BE2C (cell line): ENCODE results near the gene NRP2.

Experiments
- DNase-seq: peaks from one replicate; pipeline ENCODE4 v3.0.0-alpha.2; 2020
- H3K27me3 ChIP-seq: fragments of 250-450 bp; sonication (Bioruptor Pico); 2 replicates; pipeline ENCODE4 v1.5.1; 2020; ENCODE audit warnings: mild to moderate bottlenecking
- H3K36me3 ChIP-seq: fragments of 250-450 bp; sonication (Bioruptor Pico); 2 replicates; pipeline ENCODE4 v1.5.1; 2020; ENCODE audit warnings: mild to moderate bottlenecking
- H3K4me1 ChIP-seq: fragments of 250-450 bp; sonication (Bioruptor Pico); 2 replicates; pipeline ENCODE4 v1.5.1; 2020
- H3K4me3 ChIP-seq: 2 replicates; pipeline ENCODE4 v1.5.1; 2011; ENCODE audit warnings: low read depth, low read length
- H3K9me3 ChIP-seq: fragments of 250-450 bp; sonication (Bioruptor Pico); 2 replicates; pipeline ENCODE4 v1.5.1; 2020
- CTCF ChIP-seq: IDR thresholded peaks from 2 replicates; pipeline ENCODE4 v1.5.1; 2012; ENCODE audit warnings: mild to moderate bottlenecking, low read depth, low read length

The NRP2 gene

GRCh38 chr2:205806143-205806905 is 124.0 kb downstream of the NRP2 start:
- no peak overlapping the region for H3K4me3 ChIP-seq
- H3K4me1 ChIP-seq: no peaks in the 10 kb centered on the region
- H3K9me3 ChIP-seq: no peaks in the 10 kb centered on the region
- H3K27me3 ChIP-seq: no peaks in the 10 kb centered on the region
- DNase-seq: no peak
- H3K36me3 ChIP-seq: no peaks in the 10 kb centered on the region
- no peak for TF ChIP-seq CTCF

DNA sequence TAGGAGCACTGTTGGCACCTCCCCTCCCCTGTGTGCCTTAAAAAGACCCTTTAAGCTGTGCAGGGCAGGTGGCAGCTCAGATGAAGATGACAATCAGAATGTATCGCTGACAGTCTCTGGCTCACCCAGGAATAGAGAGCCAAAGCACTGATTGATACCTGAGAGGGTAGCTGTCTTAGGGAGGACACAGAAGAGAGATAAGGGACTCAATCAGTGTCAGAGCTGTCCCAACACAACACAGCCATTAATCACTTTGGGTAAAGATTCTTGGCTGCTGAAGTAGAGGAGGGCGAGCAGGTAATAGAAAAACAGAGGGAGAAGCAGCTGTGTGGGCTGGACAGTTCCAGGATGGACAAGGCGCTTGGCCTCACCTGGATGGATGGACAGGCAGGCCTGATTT is 124.9 kb downstream of the NRP2 start:
- H3K4me3 ChIP-seq: no peak overlapping the region
- H3K27me3 ChIP-seq: no peaks in the 10 kb centered on the region
- H3K36me3 ChIP-seq: no peaks in the 10 kb centered on the region
- TF ChIP-seq CTCF: no peak
- DNase-seq: no peak
- no peaks in the 10 kb centered on the region for H3K9me3 ChIP-seq
- no peaks in the 10 kb centered on the region for H3K4me1 ChIP-seq

GRCh38 chr2:205807758-205808157 is 125.5 kb downstream of the NRP2 start:
- Histone ChIP-seq H3K9me3 (no peaks in the 10 kb centered on the region), H3K4me3 (no peak overlapping the region), H3K4me1 (no peaks in the 10 kb centered on the region), H3K36me3 (no peaks in the 10 kb centered on the region), H3K27me3 (no peaks in the 10 kb centered on the region)
- no peak for TF ChIP-seq CTCF
- DNase-seq: no peak

- H3K36me3 ChIP-seq: no peaks in the 10 kb centered on the region
- TF ChIP-seq CTCF: no peak
- H3K9me3 ChIP-seq: no peaks in the 10 kb centered on the region
- no peaks in the 10 kb centered on the region for H3K4me1 ChIP-seq
- DNase-seq: no peak
- H3K27me3 ChIP-seq: no peaks in the 10 kb centered on the region
- H3K4me3 ChIP-seq: no peak overlapping the region
These were observed 126.3 kb downstream of the NRP2 start for GRCh38 chr2:205808486-205809121.

DNA sequence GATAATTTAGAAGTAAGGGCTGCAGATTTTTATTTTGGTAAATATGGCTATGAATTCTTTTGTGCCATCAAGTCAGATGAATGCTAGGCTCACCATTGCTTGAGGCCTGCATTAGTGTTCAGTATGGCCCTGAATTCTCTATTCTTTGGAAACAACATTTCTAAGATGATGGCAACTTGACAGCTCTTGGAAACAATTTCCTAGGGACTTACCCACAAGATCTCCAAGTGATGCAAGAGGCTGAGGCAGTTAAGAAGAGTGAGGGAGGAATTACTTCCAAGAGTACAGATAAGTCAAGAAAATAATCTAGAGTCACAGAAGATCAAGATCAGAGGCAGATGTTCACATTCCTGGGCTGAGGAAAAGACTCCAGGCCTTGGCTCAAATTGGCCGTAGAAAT is 129.1 kb downstream of the NRP2 start:
- no peaks in the 10 kb centered on the region; the same call in 1 of the 2 replicates for H3K9me3 ChIP-seq
- H3K4me1 ChIP-seq: peaks cover 3% of the 10 kb centered on the region
- no peak for DNase-seq
- H3K27me3 ChIP-seq: no peaks in the 10 kb centered on the region
- TF ChIP-seq CTCF: no peak
- H3K4me3 ChIP-seq: no peak overlapping the region
- H3K36me3 ChIP-seq: no peaks in the 10 kb centered on the region

DNA sequence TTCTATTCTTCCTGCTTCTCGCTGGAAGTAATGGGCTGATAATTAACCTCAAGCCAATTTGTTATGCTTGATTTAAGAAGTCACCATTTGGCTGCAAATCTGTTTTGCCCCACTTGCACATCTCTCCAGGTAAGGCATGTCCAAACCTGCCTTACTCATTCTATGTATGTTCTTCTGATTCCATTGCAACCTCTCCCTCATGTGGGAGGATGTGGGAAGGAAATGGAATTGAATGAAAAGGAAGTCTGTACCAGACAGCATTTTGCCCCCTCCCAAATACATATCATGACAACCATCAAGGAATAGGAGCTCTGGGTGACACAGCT is 131.7 kb downstream of the NRP2 start:
- Histone ChIP-seq H3K27me3 (no peaks in the 10 kb centered on the region), H3K9me3 (no peaks in the 10 kb centered on the region; the same call in 1 of the 2 replicates), H3K4me3 (no peak overlapping the region), H3K4me1 (peaks cover 3% of the 10 kb centered on the region), H3K36me3 (no peaks in the 10 kb centered on the region)
- no peak for TF ChIP-seq CTCF
- DNase-seq: no peak
